Measurements from ENCODE around the gene NISCH. TPM values are rescaled to one million over a fixed set of nuclear protein-coding genes. Genes with fewer than 3 reads are reported as not detected.

The NISCH gene
- total RNA-seq, 1 experiment from 2014 or later: 85.0 TPM

DNA sequence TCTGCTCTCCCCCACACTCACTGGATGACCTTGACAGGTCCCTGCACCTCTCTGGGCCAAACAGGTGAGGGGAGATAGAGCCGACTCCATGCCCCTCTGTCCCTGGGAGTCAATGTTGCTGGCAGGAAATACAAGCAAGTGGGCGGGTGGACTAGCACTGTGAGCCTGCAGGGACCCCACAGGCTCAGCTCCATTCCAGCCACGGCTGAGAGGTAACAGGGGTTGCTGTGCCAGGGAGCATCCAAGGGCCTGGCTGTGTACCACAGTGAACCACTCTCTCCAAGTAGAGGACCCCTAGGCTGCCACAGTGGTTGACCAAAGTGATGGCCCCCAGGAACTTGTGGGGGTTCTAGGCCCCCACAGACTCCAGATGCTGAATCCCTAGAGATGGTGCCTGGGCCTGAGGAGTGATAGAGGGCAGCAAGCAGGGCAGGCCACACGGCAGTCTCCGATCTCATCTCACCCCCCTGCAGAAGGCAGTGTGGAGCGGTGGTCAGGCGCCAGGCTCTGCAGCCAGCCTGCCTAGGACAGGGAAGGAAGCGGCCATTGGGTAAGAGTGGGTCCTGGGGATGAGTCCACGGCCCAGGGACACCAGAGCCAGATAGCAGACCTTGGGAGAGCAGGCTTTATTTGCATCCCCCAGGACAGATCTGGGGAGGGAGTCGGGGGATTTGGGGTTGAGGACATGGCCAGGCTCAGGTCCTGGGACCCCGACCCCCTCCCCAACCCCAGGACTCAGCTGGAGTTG is 4.7 kb upstream of the NISCH start:
- ChIA-PET POLR2A (no interaction called here), CTCF (interaction anchor here (0.7 to 7.4 kb wide), 6 partner anchors 23 to 230 kb away, joined by 3 to 82 read pairs (median 7); no protein-coding TSS in a partner anchor)
- ATAC-seq (no peak), DNase-seq (ENCODE audit: low spot score) (no peak)
- Mint-ChIP-seq H3K27ac (0 out of 2 replicates have a peak overlapping the region, but pooled peaks have one; percentile 16), H3K27me3 (ENCODE audit: low read depth) (no peaks in the 10 kb centered on the region; the same call in 1 of the 2 replicates), H3K4me1 (peaks cover 25% of the 10 kb centered on the region), H3K9me3 (no peaks in the 10 kb centered on the region), H3K36me3 (no peaks in the 10 kb centered on the region), H3K4me3 (no peak overlapping the region)
- TF ChIP-seq, protein P1, sequence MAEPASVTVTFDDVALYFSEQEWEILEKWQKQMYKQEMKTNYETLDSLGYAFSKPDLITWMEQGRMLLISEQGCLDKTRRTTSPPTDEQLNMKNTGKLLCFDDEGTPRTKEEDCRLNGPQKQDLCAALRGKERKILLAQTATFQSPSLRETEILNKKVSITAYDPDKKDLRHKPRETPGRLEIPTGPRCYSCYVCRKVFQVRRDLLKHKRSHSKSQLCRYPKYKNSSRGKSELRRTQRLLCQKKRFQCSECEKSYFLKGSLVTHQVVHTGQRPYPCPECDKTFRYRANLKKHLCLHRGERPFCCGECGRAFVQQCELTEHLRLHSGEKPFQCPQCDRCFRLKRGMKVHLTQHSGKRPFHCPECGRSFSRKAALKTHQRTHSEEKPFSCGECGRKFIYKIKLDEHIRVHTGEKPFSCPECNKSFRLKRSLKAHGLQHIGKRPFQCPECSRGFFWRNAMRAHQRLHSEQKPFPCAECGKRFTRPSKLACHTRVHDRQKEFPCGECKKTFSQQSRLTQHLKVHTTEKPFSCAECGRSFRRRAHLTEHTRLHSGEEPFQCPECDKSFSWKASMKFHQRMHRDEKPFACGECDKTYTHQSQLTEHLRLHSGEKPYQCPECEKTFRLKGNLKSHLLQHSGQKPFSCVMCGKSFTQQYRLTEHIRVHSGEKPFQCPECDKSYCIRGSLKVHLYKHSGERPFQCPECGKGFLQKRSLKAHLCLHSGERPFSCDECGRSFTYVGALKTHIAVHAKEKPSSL (CRISPR knock-in tag; conservative IDR thresholded peaks at IDR 0.05): no peak
- no peak for TF ChIP-seq GABPB1 (CRISPR knock-in tag; IDR thresholded peaks at IDR 0.05)
- TF ChIP-seq JUN (CRISPR knock-in tag; IDR thresholded peaks at IDR 0.05): no peak
- no peak for TF ChIP-seq NR1H2 (CRISPR knock-in tag; IDR thresholded peaks at IDR 0.05)
- TF ChIP-seq MLX (CRISPR knock-in tag; IDR thresholded peaks at IDR 0.05): no peak
- no peak for TF ChIP-seq SMAD3 (CRISPR knock-in tag; IDR thresholded peaks at IDR 0.05; ENCODE audit: borderline replicate concordance)
- TF ChIP-seq ATF2 (CRISPR knock-in tag; IDR thresholded peaks at IDR 0.05; ENCODE audit: borderline replicate concordance, low read depth): no peak
- no peak for TF ChIP-seq TP53 (CRISPR knock-in tag; IDR thresholded peaks at IDR 0.05)
- TF ChIP-seq, protein P2, sequence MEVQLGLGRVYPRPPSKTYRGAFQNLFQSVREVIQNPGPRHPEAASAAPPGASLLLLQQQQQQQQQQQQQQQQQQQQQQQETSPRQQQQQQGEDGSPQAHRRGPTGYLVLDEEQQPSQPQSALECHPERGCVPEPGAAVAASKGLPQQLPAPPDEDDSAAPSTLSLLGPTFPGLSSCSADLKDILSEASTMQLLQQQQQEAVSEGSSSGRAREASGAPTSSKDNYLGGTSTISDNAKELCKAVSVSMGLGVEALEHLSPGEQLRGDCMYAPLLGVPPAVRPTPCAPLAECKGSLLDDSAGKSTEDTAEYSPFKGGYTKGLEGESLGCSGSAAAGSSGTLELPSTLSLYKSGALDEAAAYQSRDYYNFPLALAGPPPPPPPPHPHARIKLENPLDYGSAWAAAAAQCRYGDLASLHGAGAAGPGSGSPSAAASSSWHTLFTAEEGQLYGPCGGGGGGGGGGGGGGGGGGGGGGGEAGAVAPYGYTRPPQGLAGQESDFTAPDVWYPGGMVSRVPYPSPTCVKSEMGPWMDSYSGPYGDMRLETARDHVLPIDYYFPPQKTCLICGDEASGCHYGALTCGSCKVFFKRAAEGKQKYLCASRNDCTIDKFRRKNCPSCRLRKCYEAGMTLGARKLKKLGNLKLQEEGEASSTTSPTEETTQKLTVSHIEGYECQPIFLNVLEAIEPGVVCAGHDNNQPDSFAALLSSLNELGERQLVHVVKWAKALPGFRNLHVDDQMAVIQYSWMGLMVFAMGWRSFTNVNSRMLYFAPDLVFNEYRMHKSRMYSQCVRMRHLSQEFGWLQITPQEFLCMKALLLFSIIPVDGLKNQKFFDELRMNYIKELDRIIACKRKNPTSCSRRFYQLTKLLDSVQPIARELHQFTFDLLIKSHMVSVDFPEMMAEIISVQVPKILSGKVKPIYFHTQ (CRISPR knock-in tag; IDR thresholded peaks at IDR 0.05): no peak
- TF ChIP-seq ZNF263 (CRISPR knock-in tag; IDR thresholded peaks at IDR 0.05; ENCODE audit: low read depth): no peak
- TF ChIP-seq RORB (CRISPR knock-in tag; IDR thresholded peaks at IDR 0.05): no peak
- TF ChIP-seq, protein P3, sequence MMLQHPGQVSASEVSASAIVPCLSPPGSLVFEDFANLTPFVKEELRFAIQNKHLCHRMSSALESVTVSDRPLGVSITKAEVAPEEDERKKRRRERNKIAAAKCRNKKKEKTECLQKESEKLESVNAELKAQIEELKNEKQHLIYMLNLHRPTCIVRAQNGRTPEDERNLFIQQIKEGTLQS (CRISPR knock-in tag; conservative IDR thresholded peaks at IDR 0.05): no peak
- no peak for TF ChIP-seq NR2C2 (CRISPR knock-in tag; IDR thresholded peaks at IDR 0.05)
- no peak for TF ChIP-seq SOX15 (CRISPR knock-in tag; IDR thresholded peaks at IDR 0.05)
- no peak for TF ChIP-seq ERG (CRISPR knock-in tag; IDR thresholded peaks at IDR 0.05)
- TF ChIP-seq, protein P4, sequence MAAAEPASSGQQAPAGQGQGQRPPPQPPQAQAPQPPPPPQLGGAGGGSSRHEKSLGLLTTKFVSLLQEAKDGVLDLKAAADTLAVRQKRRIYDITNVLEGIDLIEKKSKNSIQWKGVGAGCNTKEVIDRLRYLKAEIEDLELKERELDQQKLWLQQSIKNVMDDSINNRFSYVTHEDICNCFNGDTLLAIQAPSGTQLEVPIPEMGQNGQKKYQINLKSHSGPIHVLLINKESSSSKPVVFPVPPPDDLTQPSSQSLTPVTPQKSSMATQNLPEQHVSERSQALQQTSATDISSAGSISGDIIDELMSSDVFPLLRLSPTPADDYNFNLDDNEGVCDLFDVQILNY (CRISPR knock-in tag; IDR thresholded peaks at IDR 0.05): no peak
- TF ChIP-seq TEAD1 (CRISPR knock-in tag; IDR thresholded peaks at IDR 0.05): no peak
- TF ChIP-seq ZNF671 (CRISPR knock-in tag; IDR thresholded peaks at IDR 0.05): no peak
